GM12801 (cell line): ENCODE results near the gene SLC25A15.

Source experiments
- CTCF ChIP-seq: IDR thresholded peaks from one replicate; pipeline ENCODE4 v1.5.1; 2011; ENCODE audit warnings: control low read depth; ENCODE audit not compliant: insufficient read length; ENCODE audit errors: extremely low read depth

SLC25A15 gene

GRCh38 chr13:40765602-40766001, 23.8 kb upstream of the SLC25A15 start:
- no peak for TF ChIP-seq CTCF

GRCh38 chr13:40769970-40770369, 19.4 kb upstream of the SLC25A15 start:
- no peak for TF ChIP-seq CTCF

GRCh38 chr13:40770609-40770933, 18.8 kb upstream of the SLC25A15 start:
- no peak for TF ChIP-seq CTCF

- no peak for TF ChIP-seq CTCF
Observed at GRCh38 chr13:40770934-40771618, 18.3 kb upstream of the SLC25A15 start, which contains the start of gene MRPS31. Gene MRPS31 (minus strand): TSS chr13:40771190. CDS start chr13:40771136, 54 bp downstream.

GRCh38 chr13:40772765-40773473, 16.5 kb upstream of the SLC25A15 start:
- no peak for TF ChIP-seq CTCF

- no peak for TF ChIP-seq CTCF
Observed at GRCh38 chr13:40774672-40775071, 14.7 kb upstream of the SLC25A15 start.

- no peak for TF ChIP-seq CTCF
Observed at GRCh38 chr13:40776232-40776631, 13.2 kb upstream of the SLC25A15 start.
